Activated CD4-positive, alpha-beta T cell treated with anti-CD3 and anti-CD28 coated beads, Interleukin-2, amount 10 ng/mL, durations not matched to agents 7 days and 5 days (primary cell): ENCODE results near the gene CWF19L1. TPM values are rescaled to one million over a fixed set of nuclear protein-coding genes. Genes with fewer than 3 reads are reported as not detected.

Experiments
- CTCF ChIA-PET: fragments of 350-600 bp; sonication (Branson Sonifier 250); formaldehyde crosslinking; loops from one replicate; lab custom pipeline; 2021; ENCODE audit warnings: antibody characterized with exemption; lab: Charles Lee
- POLR2A ChIA-PET: fragments of 350-600 bp; sonication (Branson Sonifier 250); formaldehyde crosslinking; loops from one replicate; lab custom pipeline; 2021; ENCODE audit warnings: antibody characterized with exemption; lab: Charles Lee
- DNase-seq: peaks from one replicate; pipeline ENCODE4 v3.0.0-alpha.2; 2020
- H3K27ac Mint-ChIP-seq: one replicate; pipeline ENCODE4 v1.8.0; 2021; ENCODE audit warnings: mild to moderate bottlenecking, moderate library complexity, mixed read lengths
- H3K27me3 Mint-ChIP-seq: one replicate; pipeline ENCODE4 v1.8.0; 2021; ENCODE audit warnings: mixed read lengths
- H3K36me3 Mint-ChIP-seq: one replicate; pipeline ENCODE4 v1.8.0; 2021; ENCODE audit warnings: low read depth, mixed read lengths
- H3K4me1 Mint-ChIP-seq: one replicate; pipeline ENCODE4 v1.8.0; 2021; ENCODE audit warnings: mixed read lengths
- H3K4me3 Mint-ChIP-seq: one replicate; pipeline ENCODE4 v1.8.0; 2021; ENCODE audit warnings: mild to moderate bottlenecking, moderate library complexity, mixed read lengths
- H3K9me3 Mint-ChIP-seq: one replicate; pipeline ENCODE4 v1.8.0; 2021; ENCODE audit warnings: mixed read lengths
- total RNA-seq, 2 experiments: library from RNA; stranded (reverse); gene quantifications; one replicate each; pipeline ENCODE4 v1.2.3, GENCODE V29; 2021

CWF19L1 gene
- total RNA-seq, 2 experiments from 2014 or later = 37.3 to 38.4 TPM

DNA sequence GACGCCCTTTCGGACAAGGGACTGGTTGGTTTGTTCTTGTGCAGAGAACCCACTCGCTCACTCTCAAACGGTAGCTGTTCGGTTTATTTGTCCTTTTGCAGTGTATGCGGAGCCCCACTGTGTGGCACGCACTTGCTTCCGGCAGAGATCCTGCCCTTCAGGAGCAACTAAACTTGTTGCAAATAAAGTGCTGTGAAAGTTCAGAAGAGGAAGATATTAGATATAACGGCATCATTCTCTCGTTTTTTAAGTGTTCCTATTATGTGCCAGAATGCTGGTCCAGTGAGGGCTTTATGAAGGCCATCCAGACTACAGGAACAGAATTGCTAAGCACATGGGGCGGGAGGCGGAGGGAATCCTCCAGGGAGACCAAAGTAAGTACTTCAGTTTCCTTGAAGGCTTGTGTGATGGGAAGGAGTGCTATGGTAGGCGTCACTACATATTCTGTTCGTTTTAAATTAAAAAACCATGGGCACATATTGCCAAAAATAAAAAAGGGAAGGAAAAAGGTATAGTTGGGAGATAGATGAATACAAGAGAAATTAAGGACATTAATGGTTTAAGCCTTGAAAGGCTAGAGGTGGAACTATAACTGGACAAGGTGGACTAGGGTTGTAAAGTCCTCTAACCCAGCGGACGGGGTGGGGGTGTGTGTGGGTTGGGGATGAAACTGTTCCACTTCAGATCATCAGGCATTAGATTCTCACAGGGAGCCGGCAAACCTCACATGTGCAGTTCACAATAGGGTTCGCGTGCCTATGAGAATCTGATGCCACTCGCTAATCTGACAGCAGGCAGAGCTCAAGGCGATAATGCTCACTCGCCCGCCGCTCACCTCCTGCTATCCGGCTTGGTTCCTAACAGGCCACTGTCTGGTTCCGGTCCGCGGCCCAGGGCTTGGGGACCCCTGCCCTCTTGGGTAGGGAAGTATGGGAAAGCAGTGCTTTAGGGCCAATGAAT is 80.9 kb downstream of the CWF19L1 start:
- peak; percentile 16 for DNase-seq
- Mint-ChIP-seq H3K27ac (peak overlapping the region; percentile 97), H3K36me3 (peaks cover 39% of the 10 kb centered on the region), H3K4me1 (peaks cover 64% of the 10 kb centered on the region), H3K4me3 (peak overlapping the region; percentile 97), H3K27me3 (no peaks in the 10 kb centered on the region), H3K9me3 (no peaks in the 10 kb centered on the region)
- ChIA-PET POLR2A (no interaction called here), CTCF (interaction anchor here (0.6 to 1.0 kb wide), 2 partner anchors 8 to 29 kb away, joined by 3 read pairs; no protein-coding TSS in a partner anchor)

GRCh38 chr10:100185364-100186252 is 81.8 kb downstream of the CWF19L1 start, which contains the start of gene ERLIN1:
Gene ERLIN1, minus strand, starts transcription at chr10:100186029. Its CDS starts 403 bp downstream, at chr10:100185626.
- CTCF ChIA-PET = interaction anchor here (0.6 to 1.0 kb wide), 2 partner anchors 9 to 29 kb away, joined by 3 read pairs; no protein-coding TSS in a partner anchor
- no peaks in the 10 kb centered on the region for H3K9me3 Mint-ChIP-seq
- peak; percentile 91 for DNase-seq
- POLR2A ChIA-PET = no interaction called here
- peaks cover 30% of the 10 kb centered on the region for H3K36me3 Mint-ChIP-seq
- peak within 1 kb of the TSS; percentile 97 for H3K27ac Mint-ChIP-seq
- H3K27me3 Mint-ChIP-seq = no peaks in the 10 kb centered on the region
- peak within 1 kb of the TSS; percentile 97 for H3K4me3 Mint-ChIP-seq
- peaks cover 61% of the 10 kb centered on the region for H3K4me1 Mint-ChIP-seq

- Mint-ChIP-seq H3K36me3 (peaks cover 35% of the 10 kb centered on the region), H3K4me1 (peaks cover 66% of the 10 kb centered on the region), H3K9me3 (no peaks in the 10 kb centered on the region), H3K4me3 (peak overlapping the region; percentile 97), H3K27me3 (no peaks in the 10 kb centered on the region), H3K27ac (peak overlapping the region; percentile 97)
- CTCF ChIA-PET = interaction anchor here (1.1 to 1.3 kb wide), 2 partner anchors 11 to 15 kb away, joined by 3 read pairs; no protein-coding TSS in a partner anchor
- POLR2A ChIA-PET = interaction anchor here (0.6 kb wide), 1 partner anchor 10 kb away, joined by 3 read pairs; no protein-coding TSS in a partner anchor
- peak; percentile 12 for DNase-seq
Observed at GRCh38 chr10:100184840-100185239, 82.6 kb downstream of the CWF19L1 start.

- peaks cover 36% of the 10 kb centered on the region for H3K36me3 Mint-ChIP-seq
- no peaks in the 10 kb centered on the region for H3K27me3 Mint-ChIP-seq
- CTCF ChIA-PET = interaction anchor here (1.1 to 1.3 kb wide), 2 partner anchors 11 to 15 kb away, joined by 3 read pairs; no protein-coding TSS in a partner anchor
- H3K4me3 Mint-ChIP-seq = peak overlapping the region; percentile 97
- POLR2A ChIA-PET = interaction anchor here (0.6 kb wide), 1 partner anchor 11 kb away, joined by 3 read pairs; no protein-coding TSS in a partner anchor
- peaks cover 66% of the 10 kb centered on the region for H3K4me1 Mint-ChIP-seq
- no peaks in the 10 kb centered on the region for H3K9me3 Mint-ChIP-seq
- peak overlapping the region; percentile 97 for H3K27ac Mint-ChIP-seq
- no peak for DNase-seq
Observed at GRCh38 chr10:100184426-100184825, 83.0 kb downstream of the CWF19L1 start.

GRCh38 chr10:100183481-100183880 is 84.0 kb downstream of the CWF19L1 start:
- Mint-ChIP-seq H3K9me3 (no peaks in the 10 kb centered on the region), H3K4me1 (peaks cover 58% of the 10 kb centered on the region), H3K36me3 (peaks cover 36% of the 10 kb centered on the region), H3K4me3 (no peak overlapping the region), H3K27ac (no peak overlapping the region), H3K27me3 (no peaks in the 10 kb centered on the region)
- ChIA-PET CTCF (interaction anchor here (0.6 kb wide), 1 partner anchor 33 kb away, joined by 3 read pairs; no protein-coding TSS in a partner anchor), POLR2A (no interaction called here)
- no peak for DNase-seq

DNA sequence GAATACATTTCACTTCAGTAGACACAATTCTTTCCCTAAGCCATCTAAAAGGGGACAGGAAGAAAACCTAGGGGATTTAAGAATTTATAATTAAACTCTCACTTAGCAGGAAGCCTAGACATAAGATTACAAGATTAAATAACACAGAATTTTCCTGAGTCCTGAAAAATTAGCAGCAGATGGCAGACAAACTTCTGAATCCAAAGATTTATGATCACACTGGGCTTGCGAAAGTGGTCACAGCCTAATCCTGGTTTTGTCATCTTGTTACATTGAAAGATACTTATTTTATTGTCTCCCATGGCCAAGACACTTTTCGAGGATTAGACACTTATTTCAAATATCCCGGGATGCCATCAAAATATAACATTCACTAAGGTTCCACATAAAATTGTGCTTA is 84.5 kb downstream of the CWF19L1 start:
- Mint-ChIP-seq H3K27me3 (no peaks in the 10 kb centered on the region), H3K4me1 (peaks cover 58% of the 10 kb centered on the region), H3K36me3 (peaks cover 39% of the 10 kb centered on the region), H3K4me3 (no peak overlapping the region), H3K9me3 (no peaks in the 10 kb centered on the region), H3K27ac (no peak overlapping the region)
- ChIA-PET POLR2A (no interaction called here), CTCF (no interaction called here)
- no peak for DNase-seq

Other genes with a start within 250 kb of the CWF19L1 start
- not detected for gene CPN1, start 185.8 kb downstream of the CWF19L1 start, total RNA-seq
- 10 to 100 TPM; 14.1 to 18.7 TPM for gene ERLIN1, start 81.6 kb downstream of the CWF19L1 start, total RNA-seq
- 10 to 100 TPM; 24.1 to 24.6 TPM for gene CHUK, start 38.0 kb downstream of the CWF19L1 start, total RNA-seq
- gene BLOC1S2, start 19.0 kb upstream of the CWF19L1 start, total RNA-seq = 10 to 100 TPM; 42.1 to 46.9 TPM
- not detected for gene PKD2L1, start 62.6 kb upstream of the CWF19L1 start, total RNA-seq
- gene SCD, start 79.6 kb upstream of the CWF19L1 start, total RNA-seq = 100 to 1,000 TPM; 117 to 129 TPM
- under 1 TPM; 0.10 to 0.40 TPM for gene WNT8B, start 195.4 kb upstream of the CWF19L1 start, total RNA-seq